ENCODE data around the gene PREX1.

PREX1 gene

GRCh38 chr20:48621376-48622078 lies 206.3 kb downstream of the PREX1 start:
- DNase-seq (ENCODE audit: low read depth) = no peak

- peak; percentile 49 for DNase-seq (ENCODE audit: low read depth)
These were observed 207.1 kb downstream of the PREX1 start for GRCh38 chr20:48620507-48621375.

- no peak for DNase-seq (ENCODE audit: low read depth)
These were observed 207.7 kb downstream of the PREX1 start for GRCh38 chr20:48620154-48620506.

GRCh38 chr20:48619126-48620101 lies 208.4 kb downstream of the PREX1 start:
- no peak for DNase-seq (ENCODE audit: low read depth)

GRCh38 chr20:48618631-48619030 lies 209.2 kb downstream of the PREX1 start:
- DNase-seq (ENCODE audit: low read depth) = no peak

- DNase-seq (ENCODE audit: low read depth) = no peak
These were observed 209.7 kb downstream of the PREX1 start for GRCh38 chr20:48618052-48618451.

GRCh38 chr20:48617481-48617880 lies 210.3 kb downstream of the PREX1 start:
- no peak for DNase-seq (ENCODE audit: low read depth)

- DNase-seq (ENCODE audit: low read depth) = no peak
These were observed 211.3 kb downstream of the PREX1 start for GRCh38 chr20:48616481-48616880.

GRCh38 chr20:48615871-48616270 lies 211.9 kb downstream of the PREX1 start:
- no peak for DNase-seq (ENCODE audit: low read depth)

GRCh38 chr20:48614593-48615274 lies 213.1 kb downstream of the PREX1 start:
- DNase-seq (ENCODE audit: low read depth) = no peak

GRCh38 chr20:48613926-48614325 lies 213.9 kb downstream of the PREX1 start:
- no peak for DNase-seq (ENCODE audit: low read depth)

- DNase-seq (ENCODE audit: low read depth) = no peak
These were observed 215.5 kb downstream of the PREX1 start for GRCh38 chr20:48612335-48612734.

GRCh38 chr20:48610996-48611395 lies 216.8 kb downstream of the PREX1 start:
- no peak for DNase-seq (ENCODE audit: low read depth)

GRCh38 chr20:48609491-48609978 lies 218.3 kb downstream of the PREX1 start:
- no peak for DNase-seq (ENCODE audit: low read depth)

- no peak for DNase-seq (ENCODE audit: low read depth)
These were observed 219.0 kb downstream of the PREX1 start for GRCh38 chr20:48608756-48609155.

GRCh38 chr20:48607544-48607865 lies 220.3 kb downstream of the PREX1 start:
- no peak for DNase-seq (ENCODE audit: low read depth)

- DNase-seq (ENCODE audit: low read depth) = no peak
These were observed 220.8 kb downstream of the PREX1 start for GRCh38 chr20:48606841-48607543.

- DNase-seq (ENCODE audit: low read depth) = no peak
These were observed 221.5 kb downstream of the PREX1 start for GRCh38 chr20:48606172-48606840.

GRCh38 chr20:48605364-48606171 lies 222.2 kb downstream of the PREX1 start:
- no peak for DNase-seq (ENCODE audit: low read depth)

GRCh38 chr20:48604936-48605335 lies 222.9 kb downstream of the PREX1 start:
- DNase-seq (ENCODE audit: low read depth) = no peak

Measured in stromal cell of bone marrow (primary cell).